ENCODE measurements around the gene TMEM95.
A peak's percentile ranks its signal among the peaks of the same experiment; 100 is the strongest.

- peak; percentile 31 for TF ChIP-seq POLR2A (IDR thresholded peaks at IDR 0.05; ENCODE audit: low read depth, low read length)
- TF ChIP-seq ATF3 (IDR thresholded peaks at IDR 0.05; ENCODE audit: borderline replicate concordance, extremely low read depth, low read depth, low read length): no peak
- no peak for TF ChIP-seq IRF3 (IDR thresholded peaks at IDR 0.05)
- no peak for TF ChIP-seq JUNB (IDR thresholded peaks at IDR 0.05)
- no peak for TF ChIP-seq MTA3 (IDR thresholded peaks at IDR 0.05; ENCODE audit: borderline replicate concordance, low read length)
- no peak for TF ChIP-seq MAX (IDR thresholded peaks at IDR 0.05; ENCODE audit: low read depth, low read length)
- TF ChIP-seq YY1 (IDR thresholded peaks at IDR 0.05; ENCODE audit: low read depth, low read length): no peak
- no peak for TF ChIP-seq EP300 (IDR thresholded peaks at IDR 0.05; ENCODE audit: borderline replicate concordance in 1 of 2, control insufficient read depth in 1 of 2, low read depth in 2 of 2, low read length in 2 of 2)
- no peak for TF ChIP-seq SREBF2 (IDR thresholded peaks at IDR 0.05; ENCODE audit: low read length)
- TF ChIP-seq MYC (IDR thresholded peaks at IDR 0.05; ENCODE audit: insufficient read depth, insufficient read length, insufficient replicate concordance, low read length, severe bottlenecking): no peak
- no peak for TF ChIP-seq CTCF (IDR thresholded peaks at IDR 0.05 in 2 of 3, conservative IDR thresholded peaks at IDR 0.05 in 1 of 3; ENCODE audit: control insufficient read depth in 2 of 3, extremely low read depth in 1 of 3, insufficient read depth in 1 of 3, low read depth in 3 of 3, low read length in 3 of 3)
- TF ChIP-seq TARDBP (IDR thresholded peaks at IDR 0.05; ENCODE audit: borderline replicate concordance): no peak
- TF ChIP-seq TAF1 (IDR thresholded peaks at IDR 0.05; ENCODE audit: borderline replicate concordance, low read depth, low read length): no peak
- TF ChIP-seq ELK1 (IDR thresholded peaks at IDR 0.05; ENCODE audit: low read depth, low read length): no peak
Observed at GRCh38 chr17:7312432-7313087, 42.4 kb upstream of the TMEM95 start.

All from GM12878 (cell line).